Neural progenitor cell (in vitro differentiated cells): ENCODE results near the gene NKX2-4. TPM values are rescaled to one million over a fixed set of nuclear protein-coding genes. Genes with fewer than 3 reads are reported as not detected.

Experiments
- DNase-seq: peaks from one replicate; pipeline ENCODE4 v3.0.0-alpha.2; 2016; ENCODE audit warnings: low spot score
- H2AFZ ChIP-seq: fragments of 200-600 bp; sonication (generic); replicated peaks from 2 replicates; pipeline ENCODE4 v1.6.1; 2016; ENCODE audit warnings: antibody characterized with exemption
- H3F3A ChIP-seq: fragments of 200-600 bp; sonication (generic); 2 replicates; pipeline ENCODE4 v1.6.1; 2016; ENCODE audit warnings: antibody characterized with exemption, low read depth
- H3K27ac ChIP-seq: fragments of 200-600 bp; sonication (generic); 2 replicates; pipeline ENCODE4 v1.5.1; 2016; ENCODE audit warnings: mild to moderate bottlenecking
- H3K27me3 ChIP-seq: fragments of 200-600 bp; sonication (generic); 2 replicates; pipeline ENCODE4 v1.6.1; 2016; ENCODE audit warnings: mild to moderate bottlenecking, moderate library complexity
- H3K36me3 ChIP-seq: fragments of 200-600 bp; sonication (generic); 2 replicates; pipeline ENCODE4 v1.5.1; 2016
- H3K4me1 ChIP-seq: fragments of 200-600 bp; sonication (generic); 2 replicates; pipeline ENCODE4 v1.6.1; 2016; ENCODE audit warnings: mixed run types
- H3K4me2 ChIP-seq: fragments of 200-600 bp; sonication (generic); 2 replicates; pipeline ENCODE4 v1.6.1; 2016
- H3K4me3 ChIP-seq: fragments of 200-600 bp; sonication (generic); 2 replicates; pipeline ENCODE4 v1.5.1; 2016
- H3K79me2 ChIP-seq: fragments of 200-600 bp; sonication (generic); 2 replicates; pipeline ENCODE4 v1.6.1; 2016; ENCODE audit warnings: low read depth
- H3K9ac ChIP-seq: fragments of 200-600 bp; sonication (generic); 2 replicates; pipeline ENCODE4 v1.6.1; 2016
- H3K9me3 ChIP-seq: fragments of 200-600 bp; sonication (generic); 2 replicates; pipeline ENCODE4 v1.5.1; 2016; ENCODE audit warnings: low read depth
- H4K20me1 ChIP-seq: fragments of 200-600 bp; sonication (generic); 2 replicates; pipeline ENCODE4 v1.6.1; 2016; ENCODE audit warnings: low read depth
- H3K27ac Mint-ChIP-seq: 3 replicates; pipeline ENCODE4 v1.8.0; 2021; ENCODE audit warnings: mixed read lengths
- H3K27me3 Mint-ChIP-seq: 2 replicates; pipeline ENCODE4 v1.8.0; 2022; ENCODE audit warnings: low read depth, mild to moderate bottlenecking, inconsistent platforms, moderate library complexity, mixed read lengths; ENCODE audit not compliant: insufficient read depth
- H3K36me3 Mint-ChIP-seq: 3 replicates; pipeline ENCODE4 v1.8.0; 2021; ENCODE audit warnings: mixed read lengths
- H3K4me1 Mint-ChIP-seq: 3 replicates; pipeline ENCODE4 v1.8.0; 2021; ENCODE audit warnings: mixed read lengths
- H3K4me3 Mint-ChIP-seq: 3 replicates; pipeline ENCODE4 v1.8.0; 2021; ENCODE audit warnings: mild to moderate bottlenecking, moderate library complexity, mixed read lengths
- H3K9me3 Mint-ChIP-seq: 3 replicates; pipeline ENCODE4 v1.8.0; 2020; ENCODE audit warnings: mixed read lengths
- EZH2 ChIP-seq: fragments of 200-600 bp; sonication (generic); IDR thresholded peaks from 2 replicates; pipeline ENCODE4 v1.6.1; 2017; ENCODE audit warnings: antibody characterized with exemption, mild to moderate bottlenecking, moderate library complexity
- EZH2phosphoT487 ChIP-seq: fragments of 200-600 bp; sonication (generic); IDR thresholded peaks from 2 replicates; pipeline ENCODE4 v1.6.1; 2017; ENCODE audit warnings: antibody characterized with exemption
- total RNA-seq: library from RNA; depleted of rRNA; stranded (reverse); fragments of >200 nt; gene quantifications from 2 replicates; pipeline ENCODE4 v1.2.3, GENCODE V29; 2015; ENCODE audit warnings: low replicate concordance
- TF ChIP-seq, protein P1 (sequence below): fragments of 200-600 bp; sonication (generic); IDR thresholded peaks from 2 replicates; pipeline ENCODE4 v1.5.1; 2017; ENCODE audit warnings: antibody characterized with exemption, mild to moderate bottlenecking

The NKX2-4 gene
- total RNA-seq, 1 donor from 2014 or later: not detected

DNA sequence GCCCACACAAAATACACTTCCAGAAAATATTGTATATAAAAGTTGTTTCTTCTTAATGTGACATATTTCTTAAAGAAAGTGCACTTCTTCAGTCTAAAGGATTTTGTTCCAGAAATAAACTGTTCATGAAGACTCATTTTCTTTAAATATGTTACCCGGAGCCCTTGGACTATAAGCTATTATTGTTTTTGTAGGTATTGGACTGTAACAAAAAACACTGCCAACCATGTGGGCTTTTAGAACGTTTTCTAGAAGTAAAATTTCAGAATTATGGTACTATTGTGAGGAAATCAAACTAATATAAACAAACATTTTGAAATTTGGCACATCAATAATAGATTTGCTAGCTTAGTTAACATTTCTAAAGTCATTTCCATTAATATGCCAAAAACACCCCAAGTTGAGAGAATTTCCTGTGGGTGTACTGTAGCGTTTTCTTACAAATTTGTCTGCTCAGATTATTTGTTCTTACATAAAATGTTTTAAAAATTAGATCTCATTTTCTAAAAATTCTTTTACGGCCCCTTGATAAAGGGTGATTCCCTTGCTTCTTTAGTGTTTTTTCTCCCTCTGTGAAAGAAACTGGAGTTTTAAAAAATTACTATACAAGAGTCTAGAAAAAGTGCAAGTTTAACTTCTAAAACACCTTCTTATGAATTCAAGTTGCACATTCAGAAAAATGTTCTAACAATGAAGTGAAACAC is 3.4 kb downstream of the NKX2-4 start:
- Mint-ChIP-seq H3K4me1 (peaks cover 12% of the 10 kb centered on the region), H3K9me3 (no peaks in the 10 kb centered on the region), H3K27me3 (peaks cover 65% of the 10 kb centered on the region), H3K27ac (no peak overlapping the region), H3K36me3 (peaks cover 6% of the 10 kb centered on the region), H3K4me3 (no peak overlapping the region)
- peaks cover 15% of the 10 kb centered on the region for H3K4me1 ChIP-seq
- H3K27me3 ChIP-seq: peaks cover 100% of the 10 kb centered on the region
- no peak overlapping the region for H3K9ac ChIP-seq
- H3K4me3 ChIP-seq: no peak overlapping the region
- no peaks in the 10 kb centered on the region for H3K79me2 ChIP-seq
- TF ChIP-seq, protein P1, sequence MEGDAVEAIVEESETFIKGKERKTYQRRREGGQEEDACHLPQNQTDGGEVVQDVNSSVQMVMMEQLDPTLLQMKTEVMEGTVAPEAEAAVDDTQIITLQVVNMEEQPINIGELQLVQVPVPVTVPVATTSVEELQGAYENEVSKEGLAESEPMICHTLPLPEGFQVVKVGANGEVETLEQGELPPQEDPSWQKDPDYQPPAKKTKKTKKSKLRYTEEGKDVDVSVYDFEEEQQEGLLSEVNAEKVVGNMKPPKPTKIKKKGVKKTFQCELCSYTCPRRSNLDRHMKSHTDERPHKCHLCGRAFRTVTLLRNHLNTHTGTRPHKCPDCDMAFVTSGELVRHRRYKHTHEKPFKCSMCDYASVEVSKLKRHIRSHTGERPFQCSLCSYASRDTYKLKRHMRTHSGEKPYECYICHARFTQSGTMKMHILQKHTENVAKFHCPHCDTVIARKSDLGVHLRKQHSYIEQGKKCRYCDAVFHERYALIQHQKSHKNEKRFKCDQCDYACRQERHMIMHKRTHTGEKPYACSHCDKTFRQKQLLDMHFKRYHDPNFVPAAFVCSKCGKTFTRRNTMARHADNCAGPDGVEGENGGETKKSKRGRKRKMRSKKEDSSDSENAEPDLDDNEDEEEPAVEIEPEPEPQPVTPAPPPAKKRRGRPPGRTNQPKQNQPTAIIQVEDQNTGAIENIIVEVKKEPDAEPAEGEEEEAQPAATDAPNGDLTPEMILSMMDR: no peak
- peak; percentile 30 for TF ChIP-seq EZH2phosphoT487
- no peak overlapping the region for H3K4me2 ChIP-seq
- no peak overlapping the region for H3K27ac ChIP-seq
- H3K36me3 ChIP-seq: no peaks in the 10 kb centered on the region
- no peaks in the 10 kb centered on the region for H3K9me3 ChIP-seq
- H2AFZ ChIP-seq: no peak overlapping the region
- no peak for DNase-seq
- H3F3A ChIP-seq: peaks cover 41% of the 10 kb centered on the region
- peaks cover 83% of the 10 kb centered on the region for H4K20me1 ChIP-seq

- Mint-ChIP-seq H3K4me1 (peaks cover 12% of the 10 kb centered on the region), H3K27ac (no peak overlapping the region), H3K27me3 (peaks cover 58% of the 10 kb centered on the region), H3K4me3 (no peak overlapping the region), H3K36me3 (peaks cover 7% of the 10 kb centered on the region), H3K9me3 (no peaks in the 10 kb centered on the region)
- no peak for TF ChIP-seq EZH2
- TF ChIP-seq, protein P1: no peak
- no peak for TF ChIP-seq EZH2phosphoT487
- Histone ChIP-seq H3K36me3 (no peaks in the 10 kb centered on the region), H3K27me3 (peaks cover 95% of the 10 kb centered on the region), H3K9me3 (no peaks in the 10 kb centered on the region), H4K20me1 (peaks cover 79% of the 10 kb centered on the region), H3K4me3 (no peak overlapping the region), H3K27ac (no peak overlapping the region), H2AFZ (no peak overlapping the region), H3K4me2 (no peak overlapping the region), H3K4me1 (peaks cover 15% of the 10 kb centered on the region), H3K79me2 (no peaks in the 10 kb centered on the region), H3K9ac (no peak overlapping the region), H3F3A (peaks cover 47% of the 10 kb centered on the region)
- DNase-seq: peak; percentile 31
These were observed 4.2 kb downstream of the NKX2-4 start for GRCh38 chr20:21393166-21393565.

DNA sequence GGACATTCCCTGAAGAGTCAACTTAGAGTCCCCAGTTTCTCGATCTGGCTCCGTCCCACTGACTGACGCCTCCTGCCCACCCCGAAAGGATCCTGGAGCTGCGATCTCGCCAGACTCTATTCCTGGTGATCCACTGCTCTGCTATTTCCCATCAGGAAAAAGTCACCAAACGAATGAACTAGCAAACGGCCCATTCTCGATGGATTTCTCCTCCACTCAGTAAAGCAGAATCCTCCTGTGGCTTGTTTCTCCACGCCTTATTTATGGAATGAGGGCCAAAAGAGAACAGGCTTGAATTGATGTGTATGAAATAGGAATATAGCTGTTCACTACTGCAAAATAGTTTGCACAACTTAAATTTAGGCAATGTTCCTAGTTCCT is 5.4 kb downstream of the NKX2-4 start:
- peak overlapping the region; percentile 90 for H3K4me2 ChIP-seq
- Mint-ChIP-seq H3K27me3 (peaks cover 50% of the 10 kb centered on the region), H3K4me1 (peaks cover 10% of the 10 kb centered on the region), H3K27ac (no peak overlapping the region), H3K9me3 (no peaks in the 10 kb centered on the region), H3K4me3 (peak overlapping the region; percentile 69), H3K36me3 (peaks cover 13% of the 10 kb centered on the region)
- H3K4me3 ChIP-seq: peak overlapping the region; percentile 45
- H2AFZ ChIP-seq: no peak overlapping the region
- H3K79me2 ChIP-seq: no peaks in the 10 kb centered on the region
- H3K36me3 ChIP-seq: no peaks in the 10 kb centered on the region
- no peaks in the 10 kb centered on the region for H3K9me3 ChIP-seq
- no peak overlapping the region for H3K9ac ChIP-seq
- peak; percentile 86 for TF ChIP-seq EZH2
- TF ChIP-seq, protein P1: no peak
- TF ChIP-seq EZH2phosphoT487: peak; percentile 73
- no peak overlapping the region for H3K27ac ChIP-seq
- H3F3A ChIP-seq: peaks cover 44% of the 10 kb centered on the region
- peaks cover 15% of the 10 kb centered on the region for H3K4me1 ChIP-seq
- H3K27me3 ChIP-seq: peaks cover 83% of the 10 kb centered on the region
- no peak for DNase-seq
- peaks cover 71% of the 10 kb centered on the region for H4K20me1 ChIP-seq
